ENCODE results near the gene SP3.

DNA sequence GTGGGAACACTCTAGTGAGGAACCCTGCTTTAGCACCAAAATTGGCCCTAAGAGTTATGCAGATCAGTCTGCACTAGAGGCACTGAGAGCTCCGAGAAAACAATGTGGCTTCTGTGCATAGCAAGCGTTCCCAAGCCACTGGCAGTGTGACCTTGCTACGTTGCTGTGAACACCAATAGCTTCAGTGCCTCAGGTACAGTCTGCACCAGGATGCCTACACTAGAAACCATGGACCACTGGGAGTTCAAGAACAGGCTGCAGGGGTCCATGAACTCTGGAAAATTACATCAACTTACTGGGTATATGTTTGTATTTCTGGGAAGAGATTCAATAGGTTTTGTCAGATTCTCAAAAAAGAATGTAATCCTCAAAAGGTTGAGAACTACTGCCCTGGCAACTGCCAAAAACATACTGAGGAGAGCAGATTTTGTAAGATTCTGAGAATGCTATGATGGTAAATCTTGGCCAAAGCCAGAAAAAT is 18.3 kb upstream of the SP3 start:
- TF ChIP-seq, protein P1, sequence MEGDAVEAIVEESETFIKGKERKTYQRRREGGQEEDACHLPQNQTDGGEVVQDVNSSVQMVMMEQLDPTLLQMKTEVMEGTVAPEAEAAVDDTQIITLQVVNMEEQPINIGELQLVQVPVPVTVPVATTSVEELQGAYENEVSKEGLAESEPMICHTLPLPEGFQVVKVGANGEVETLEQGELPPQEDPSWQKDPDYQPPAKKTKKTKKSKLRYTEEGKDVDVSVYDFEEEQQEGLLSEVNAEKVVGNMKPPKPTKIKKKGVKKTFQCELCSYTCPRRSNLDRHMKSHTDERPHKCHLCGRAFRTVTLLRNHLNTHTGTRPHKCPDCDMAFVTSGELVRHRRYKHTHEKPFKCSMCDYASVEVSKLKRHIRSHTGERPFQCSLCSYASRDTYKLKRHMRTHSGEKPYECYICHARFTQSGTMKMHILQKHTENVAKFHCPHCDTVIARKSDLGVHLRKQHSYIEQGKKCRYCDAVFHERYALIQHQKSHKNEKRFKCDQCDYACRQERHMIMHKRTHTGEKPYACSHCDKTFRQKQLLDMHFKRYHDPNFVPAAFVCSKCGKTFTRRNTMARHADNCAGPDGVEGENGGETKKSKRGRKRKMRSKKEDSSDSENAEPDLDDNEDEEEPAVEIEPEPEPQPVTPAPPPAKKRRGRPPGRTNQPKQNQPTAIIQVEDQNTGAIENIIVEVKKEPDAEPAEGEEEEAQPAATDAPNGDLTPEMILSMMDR (IDR thresholded peaks at IDR 0.05) = no peak
- TF ChIP-seq POLR2A (IDR thresholded peaks at IDR 0.05) = no peak
- TF ChIP-seq EP300 (IDR thresholded peaks at IDR 0.05) = no peak
- no peak for TF ChIP-seq POLR2AphosphoS5 (IDR thresholded peaks at IDR 0.05)
